H9 (cell line): Measurements from ENCODE around the gene GABRD. TPM values are rescaled to one million over a fixed set of nuclear protein-coding genes. Genes with fewer than 3 reads are reported as not detected.

Source experiments
- DNase-seq: peaks from one replicate; pipeline ENCODE4 v3.0.0-alpha.2; 2017
- H2AFZ ChIP-seq: one replicate; pipeline ENCODE4 v1.6.1; 2013; ENCODE audit warnings: mild to moderate bottlenecking, low read length, control low read depth, moderate library complexity
- H2AK5ac ChIP-seq: 2 replicates; pipeline ENCODE4 v1.6.1; 2013; ENCODE audit warnings: low read length, control low read depth, mixed read lengths; ENCODE audit not compliant: insufficient read length
- H2BK120ac ChIP-seq: one replicate; pipeline ENCODE4 v1.6.1; 2013; ENCODE audit warnings: low read depth, mild to moderate bottlenecking, low read length, control low read depth, inconsistent platforms; ENCODE audit not compliant: poor library complexity, severe bottlenecking
- H2BK12ac ChIP-seq: 2 replicates; pipeline ENCODE4 v1.6.1; 2013; ENCODE audit warnings: low read length, control low read depth, mixed read lengths, low read depth; ENCODE audit not compliant: insufficient read length
- H2BK15ac ChIP-seq: 2 replicates; pipeline ENCODE4 v1.6.1; 2013; ENCODE audit warnings: low read depth, low read length, control low read depth
- H2BK20ac ChIP-seq: one replicate; pipeline ENCODE4 v1.6.1; 2013; ENCODE audit warnings: low read depth, mild to moderate bottlenecking, low read length, control low read depth, inconsistent platforms; ENCODE audit not compliant: poor library complexity, severe bottlenecking
- H2BK5ac ChIP-seq: 2 replicates; pipeline ENCODE4 v1.6.1; 2013; ENCODE audit warnings: low read length, control low read depth, mixed read lengths; ENCODE audit not compliant: insufficient read length
- H3K14ac ChIP-seq: 2 replicates; pipeline ENCODE4 v1.6.1; 2013; ENCODE audit warnings: low read length, control low read depth; ENCODE audit not compliant: insufficient read depth
- H3K18ac ChIP-seq: 2 replicates; pipeline ENCODE4 v1.6.1; 2013; ENCODE audit warnings: low read depth, mild to moderate bottlenecking, mixed read lengths, low read length, control low read depth; ENCODE audit not compliant: insufficient read length
- H3K23ac ChIP-seq: 2 replicates; pipeline ENCODE4 v1.6.1; 2013; ENCODE audit warnings: low read length, control low read depth, mixed read lengths, low read depth; ENCODE audit not compliant: insufficient read length
- H3K23me2 ChIP-seq: 2 replicates; pipeline ENCODE4 v1.6.1; 2013; ENCODE audit warnings: low read depth, mild to moderate bottlenecking, mixed read lengths, low read length, control low read depth; ENCODE audit not compliant: insufficient read length, poor library complexity, severe bottlenecking
- H3K27ac ChIP-seq: 2 replicates; pipeline ENCODE4 v1.5.1; 2013; ENCODE audit warnings: low read length, control low read depth, mixed read lengths, low read depth; ENCODE audit not compliant: insufficient read length
- H3K27me3 ChIP-seq: 2 replicates; pipeline ENCODE4 v1.6.1; 2013; ENCODE audit warnings: low read length, control low read depth, inconsistent platforms; ENCODE audit not compliant: insufficient read depth
- H3K4ac ChIP-seq: 2 replicates; pipeline ENCODE4 v1.6.1; 2013; ENCODE audit warnings: low read depth, mild to moderate bottlenecking, control low read depth, inconsistent platforms, low read length, moderate library complexity
- H3K4me1 ChIP-seq: 2 replicates; pipeline ENCODE4 v1.6.1; 2013; ENCODE audit warnings: low read length, control low read depth, inconsistent platforms; ENCODE audit not compliant: insufficient read depth
- H3K4me2 ChIP-seq: 2 replicates; pipeline ENCODE4 v1.6.1; 2013; ENCODE audit warnings: low read length, control low read depth, mixed read lengths; ENCODE audit not compliant: insufficient read length, insufficient read depth
- H3K56ac ChIP-seq: 2 replicates; pipeline ENCODE4 v1.6.1; 2013; ENCODE audit warnings: low read depth, mild to moderate bottlenecking, mixed read lengths, low read length, control low read depth; ENCODE audit not compliant: insufficient read length
- H3K79me1 ChIP-seq: 2 replicates; pipeline ENCODE4 v1.6.1; 2013; ENCODE audit warnings: low read depth, mild to moderate bottlenecking, moderate library complexity, low read length, control low read depth, inconsistent platforms; ENCODE audit not compliant: insufficient read depth, poor library complexity, severe bottlenecking
- H3K79me2 ChIP-seq: 2 replicates; pipeline ENCODE4 v1.6.1; 2013; ENCODE audit warnings: low read length, control low read depth, inconsistent platforms; ENCODE audit not compliant: insufficient read depth
- H3K9ac ChIP-seq: 2 replicates; pipeline ENCODE4 v1.6.1; 2013; ENCODE audit warnings: low read length, control low read depth, mixed read lengths; ENCODE audit not compliant: insufficient read length; ENCODE audit errors: extremely low read depth
- H3K9me3 ChIP-seq: one replicate; pipeline ENCODE4 v1.6.1; 2013; ENCODE audit warnings: low read depth, low read length, inconsistent platforms; ENCODE audit not compliant: control insufficient read depth
- H3T11ph ChIP-seq: one replicate; pipeline ENCODE4 v1.6.1; 2013; ENCODE audit warnings: mild to moderate bottlenecking, low read length, control low read depth, inconsistent platforms
- H4K20me1 ChIP-seq: one replicate; pipeline ENCODE4 v1.6.1; 2013; ENCODE audit not compliant: control insufficient read depth, insufficient read length, insufficient read depth
- H4K5ac ChIP-seq: 2 replicates; pipeline ENCODE4 v1.6.1; 2013; ENCODE audit warnings: low read depth, mild to moderate bottlenecking, mixed read lengths, low read length, control low read depth; ENCODE audit not compliant: insufficient read length
- H4K8ac ChIP-seq: replicated peaks from 2 replicates; pipeline ENCODE4 v1.6.1; 2013; ENCODE audit warnings: low read length, control low read depth, mixed read lengths, low read depth; ENCODE audit not compliant: insufficient read length
- H4K91ac ChIP-seq: 2 replicates; pipeline ENCODE4 v1.6.1; 2013; ENCODE audit warnings: low read depth, mild to moderate bottlenecking, moderate library complexity, mixed read lengths, low read length, control low read depth; ENCODE audit not compliant: insufficient read length
- H3K27ac Mint-ChIP-seq, 3 experiments: 2 replicates in 2 of 3; 3 replicates in 1 of 3; pipeline ENCODE4 v1.8.0; 2020 to 2021; ENCODE audit warnings: mixed read lengths in 3 of 3, mild to moderate bottlenecking in 1 of 3, moderate library complexity in 1 of 3
- H3K27me3 Mint-ChIP-seq: 2 replicates; pipeline ENCODE4 v1.8.0; 2021; ENCODE audit warnings: low read depth, mild to moderate bottlenecking, moderate library complexity, mixed read lengths
- H3K36me3 Mint-ChIP-seq, 3 experiments: 2 replicates in 2 of 3; 3 replicates in 1 of 3; pipeline ENCODE4 v1.8.0; 2020 to 2021; ENCODE audit warnings: low read depth in 3 of 3, mixed read lengths in 3 of 3; ENCODE audit not compliant: insufficient read depth in 1 of 3
- H3K4me1 Mint-ChIP-seq, 2 experiments: 2 replicates each; pipeline ENCODE4 v1.8.0; 2020; ENCODE audit warnings: mixed read lengths in 2 of 2
- H3K4me3 Mint-ChIP-seq, 2 experiments: 2 replicates in 1 of 2; 3 replicates in 1 of 2; pipeline ENCODE4 v1.8.0; 2020 to 2021; ENCODE audit warnings: mild to moderate bottlenecking in 2 of 2, mixed read lengths in 2 of 2, moderate library complexity in 1 of 2
- H3K9me3 Mint-ChIP-seq, 2 experiments: 2 replicates in 1 of 2; 3 replicates in 1 of 2; pipeline ENCODE4 v1.8.0; 2020; ENCODE audit warnings: mild to moderate bottlenecking in 2 of 2, mixed read lengths in 2 of 2, moderate library complexity in 1 of 2
- CTCF ChIP-seq: fragments of 200-600 bp; sonication (generic); conservative IDR thresholded peaks from 3 replicates; pipeline ENCODE4 v1.8.0; 2021; ENCODE audit warnings: antibody characterized with exemption, mild to moderate bottlenecking
- whole genome bisulfite sequencing: extraction: QIAGEN DNeasy Blood & Tissue Kit; methylation state at CpG from one replicate; pipeline ENCODE4 v1.1.7; 2013; ENCODE audit warnings: missing lambda C conversion rate, low lambda C conversion rate, mixed read lengths; ENCODE audit not compliant: insufficient read length; ENCODE audit errors: extremely low coverage; 5-methylcytosine and 5-hydroxymethylcytosine counted together
- total RNA-seq: library from RNA; stranded (reverse); gene quantifications from 2 replicates; pipeline ENCODE4 v1.2.1, GENCODE V29; 2021

The GABRD gene
- total RNA-seq, 1 experiment from 2014 or later = 0.59 TPM

DNA sequence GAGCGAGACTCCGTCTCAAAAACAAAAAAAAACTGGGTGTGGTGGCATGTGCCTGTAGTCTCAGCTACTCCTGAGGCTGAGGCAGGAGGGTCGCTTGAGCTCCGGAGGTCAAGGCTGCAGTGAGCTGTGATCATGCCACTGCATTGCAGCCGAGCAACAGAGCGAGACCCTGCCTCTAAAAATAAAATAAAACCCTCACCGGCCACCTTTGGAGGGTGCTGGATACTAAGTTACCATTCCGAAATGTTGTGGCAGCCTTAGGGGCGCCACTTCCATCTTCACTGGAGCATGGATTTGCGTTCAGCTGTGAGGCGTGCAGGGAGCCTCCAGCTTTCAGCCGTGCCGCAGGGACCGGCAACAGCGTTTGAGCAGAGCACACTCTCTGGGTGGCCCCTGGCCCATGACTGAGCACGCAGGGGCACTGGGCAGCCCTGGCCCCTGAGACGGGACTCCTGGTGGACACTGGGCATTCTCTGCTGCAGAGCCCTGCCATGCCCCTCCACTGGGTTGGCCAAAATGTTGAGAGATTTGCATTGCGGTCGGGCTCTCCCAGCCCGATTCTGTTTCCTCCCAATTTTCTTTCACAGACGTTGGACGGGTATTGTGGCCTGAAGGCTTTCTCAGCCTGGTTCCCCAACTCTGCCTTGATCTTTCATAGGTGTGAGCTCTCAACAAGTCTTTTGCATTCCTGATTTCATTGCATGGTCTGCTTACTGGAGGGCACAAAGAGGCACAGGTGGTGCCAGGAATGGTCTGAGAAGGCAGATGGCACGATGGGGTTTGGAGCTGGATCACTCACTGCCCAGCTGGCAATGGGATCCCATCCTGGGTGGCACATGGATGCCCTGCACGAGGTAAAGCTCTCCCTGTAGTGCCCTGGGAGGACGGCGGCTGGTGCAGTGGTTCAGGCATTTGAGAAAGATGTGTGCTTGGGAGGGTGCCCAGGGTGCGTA, 9.8 kb upstream of the GABRD start:
- WGBS = no CpG with 5 or more reads among the region's 27 CpGs
- Mint-ChIP-seq H3K27ac (no peak overlapping the region; a peak in 1 of 7 replicates), H3K9me3 (no peaks in the 10 kb centered on the region), H3K4me3 (no peak overlapping the region), H3K4me1 (0 out of 4 replicates have a peak, but pooled peaks cover 2 to 3% of the 10 kb centered on the region in 2 experiments), H3K27me3 (peaks cover 6% of the 10 kb centered on the region), H3K36me3 (no peaks in the 10 kb centered on the region)
- no peak overlapping the region for H2BK12ac ChIP-seq
- H4K20me1 ChIP-seq = no peaks in the 10 kb centered on the region
- H2AK5ac ChIP-seq = no peak overlapping the region
- no peak for DNase-seq
- H2BK120ac ChIP-seq = no peak overlapping the region
- H3T11ph ChIP-seq = no peak overlapping the region
- no peak overlapping the region for H4K8ac ChIP-seq
- H2BK5ac ChIP-seq = no peak overlapping the region
- no peak overlapping the region for H3K56ac ChIP-seq
- H2BK15ac ChIP-seq = no peak overlapping the region
- no peaks in the 10 kb centered on the region for H3K23me2 ChIP-seq
- no peak overlapping the region; the same call in 1 of the 2 replicates for H3K14ac ChIP-seq
- no peaks in the 10 kb centered on the region for H3K4me1 ChIP-seq
- no peaks in the 10 kb centered on the region for H3K9me3 ChIP-seq
- no peak overlapping the region for H4K91ac ChIP-seq
- H3K79me1 ChIP-seq = no peaks in the 10 kb centered on the region
- H3K9ac ChIP-seq = no peak overlapping the region
- no peak overlapping the region for H3K4ac ChIP-seq
- no peak overlapping the region for H3K18ac ChIP-seq
- H2AFZ ChIP-seq = no peak overlapping the region
- no peak overlapping the region for H2BK20ac ChIP-seq
- no peak overlapping the region for H4K5ac ChIP-seq
- H3K4me2 ChIP-seq = no peak overlapping the region
- H3K79me2 ChIP-seq = no peaks in the 10 kb centered on the region
- no peaks in the 10 kb centered on the region for H3K27me3 ChIP-seq
- TF ChIP-seq CTCF = no peak
- H3K27ac ChIP-seq = no peak overlapping the region
- H3K23ac ChIP-seq = no peak overlapping the region
